GM23248 (cell line): Measurements from ENCODE around the gene STH. TPM values are rescaled to one million over a fixed set of nuclear protein-coding genes. Genes with fewer than 3 reads are reported as not detected.

ENCODE experiments used
- DNase-seq: peaks from one replicate; pipeline ENCODE4 v3.0.0-alpha.2; 2015
- H2AFZ ChIP-seq: fragments of 200-600 bp; sonication (generic); 2 replicates; pipeline ENCODE4 v1.6.1; 2016; ENCODE audit warnings: antibody characterized with exemption
- H3F3A ChIP-seq: fragments of 200-600 bp; sonication (generic); 2 replicates; pipeline ENCODE4 v1.6.1; 2016; ENCODE audit warnings: mild to moderate bottlenecking, antibody characterized with exemption, mixed run types; ENCODE audit not compliant: insufficient read depth
- H3K27ac ChIP-seq: fragments of 200-600 bp; sonication (generic); 2 replicates; pipeline ENCODE4 v1.5.1; 2016; ENCODE audit warnings: mild to moderate bottlenecking
- H3K27me3 ChIP-seq: fragments of 200-600 bp; sonication (generic); replicated peaks from 2 replicates; pipeline ENCODE4 v1.6.1; 2016; ENCODE audit warnings: mild to moderate bottlenecking; ENCODE audit not compliant: insufficient read depth
- H3K36me3 ChIP-seq: fragments of 200-600 bp; sonication (generic); 2 replicates; pipeline ENCODE4 v1.6.1; 2016; ENCODE audit warnings: low read depth, mild to moderate bottlenecking
- H3K4me1 ChIP-seq: fragments of 200-600 bp; sonication (generic); 2 replicates; pipeline ENCODE4 v1.6.1; 2016; ENCODE audit warnings: mild to moderate bottlenecking; ENCODE audit not compliant: insufficient read depth
- H3K4me2 ChIP-seq: fragments of 200-600 bp; sonication (generic); one replicate; pipeline ENCODE4 v1.6.1; 2016; ENCODE audit warnings: mild to moderate bottlenecking; ENCODE audit not compliant: unreplicated experiment
- H3K4me3 ChIP-seq: fragments of 200-600 bp; sonication (generic); 2 replicates; pipeline ENCODE4 v1.5.1; 2016; ENCODE audit warnings: mild to moderate bottlenecking
- H3K79me2 ChIP-seq: fragments of 200-600 bp; sonication (generic); 2 replicates; pipeline ENCODE4 v1.6.1; 2016; ENCODE audit warnings: mild to moderate bottlenecking; ENCODE audit not compliant: insufficient read depth
- H3K9ac ChIP-seq: fragments of 200-600 bp; sonication (generic); 2 replicates; pipeline ENCODE4 v1.6.1; 2016; ENCODE audit warnings: mild to moderate bottlenecking
- H3K9me2 ChIP-seq: fragments of 200-600 bp; sonication (generic); 2 replicates; pipeline ENCODE4 v1.6.1; 2016; ENCODE audit warnings: mixed run types, mild to moderate bottlenecking, moderate library complexity; ENCODE audit not compliant: insufficient read depth
- H3K9me3 ChIP-seq: fragments of 200-600 bp; sonication (generic); one replicate; pipeline ENCODE4 v1.6.1; 2017; ENCODE audit warnings: low read depth
- H4K20me1 ChIP-seq: fragments of 200-600 bp; sonication (generic); 2 replicates; pipeline ENCODE4 v1.6.0; 2016; ENCODE audit not compliant: insufficient read depth
- EZH2 ChIP-seq: fragments of 200-600 bp; sonication (generic); IDR thresholded peaks from 2 replicates; pipeline ENCODE4 v1.6.1; 2018; ENCODE audit warnings: antibody characterized with exemption, mild to moderate bottlenecking; ENCODE audit not compliant: insufficient read depth, poor library complexity, severe bottlenecking
- EZH2phosphoT487 ChIP-seq: fragments of 200-600 bp; sonication (generic); IDR thresholded peaks from 2 replicates; pipeline ENCODE4 v1.6.1; 2018; ENCODE audit warnings: antibody characterized with exemption, moderate library complexity, mild to moderate bottlenecking, low read depth; ENCODE audit not compliant: insufficient read depth
- WGBS, 2 experiments: methylation state at CpG; one replicate each; pipeline ENCODE4 v1.1.6; 2015 to 2017; ENCODE audit warnings: low lambda C conversion rate in 2 of 2, low coverage in 1 of 2; ENCODE audit errors: missing lambda C conversion rate in 2 of 2; 5-methylcytosine and 5-hydroxymethylcytosine counted together
- in situ Hi-C: fragments of 300-500 bp; cut with MboI; formaldehyde crosslinking; loops from 2 replicates; pipeline ENCODE4 v1.15.0; 2020
- polyA plus RNA-seq: library from polyadenylated mRNA; unstranded; fragments of >200 nt; fragmentation: Nextera tagmentation; extraction: Ambion mirVana; gene quantifications from 2 replicates; pipeline ENCODE4 v1.2.1, GENCODE V29; 2016
- total RNA-seq: library from RNA; depleted of rRNA; stranded (reverse); fragments of >200 nt; shearing (Covaris generic); gene quantifications from 2 replicates; pipeline ENCODE4 v1.2.3, GENCODE V29; 2014

Gene STH
- total and polyA plus RNA-seq, 2 experiments from 2014 or later = not detected

DNA sequence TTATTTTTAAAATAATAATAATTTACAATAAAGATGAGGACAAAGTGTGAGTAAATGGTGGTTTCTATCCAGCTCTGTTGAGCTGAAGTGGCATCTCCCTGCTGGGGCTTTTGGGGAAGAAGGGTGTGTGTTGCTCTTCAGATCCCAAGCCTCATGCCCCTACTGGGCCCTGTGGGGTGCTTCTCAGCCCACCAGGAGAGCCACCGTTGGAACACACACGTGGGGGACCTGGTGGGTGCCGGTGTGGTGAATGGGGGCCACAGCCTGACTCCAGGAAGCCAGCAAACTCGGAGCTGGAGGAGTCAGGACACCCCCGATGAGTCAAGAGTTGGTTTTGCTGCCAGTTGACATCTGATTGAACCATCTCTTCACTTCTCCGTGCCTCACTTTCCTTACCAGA lies 37.8 kb upstream of the STH start:
- Histone ChIP-seq H3K9ac (no peak overlapping the region), H3K4me1 (no peaks in the 10 kb centered on the region), H3K4me3 (no peak overlapping the region), H2AFZ (no peak overlapping the region), H3K4me2 (no peak overlapping the region), H3K9me2 (no peaks in the 10 kb centered on the region), H3K36me3 (no peaks in the 10 kb centered on the region), H4K20me1 (no peaks in the 10 kb centered on the region), H3K27ac (no peak overlapping the region), H3K79me2 (no peaks in the 10 kb centered on the region), H3F3A (no peaks in the 10 kb centered on the region), H3K27me3 (peaks cover 6% of the 10 kb centered on the region; the same call in 1 of the 2 replicates), H3K9me3 (no peaks in the 10 kb centered on the region)
- DNase-seq = no peak
- 63 to 64% methylated on average over 6 of the region's 6 CpGs for WGBS, 2 experiments
- TF ChIP-seq EZH2 (no peak), EZH2phosphoT487 (no peak)
- in situ Hi-C loops = no loop called here

GRCh38 chr17:45962221-45962972 lies 36.7 kb upstream of the STH start:
- 71 to 73% methylated on average over 12 of the region's 12 CpGs for WGBS, 2 experiments

GRCh38 chr17:45963283-45963682 lies 35.8 kb upstream of the STH start:
- Histone ChIP-seq H3K9me3 (no peaks in the 10 kb centered on the region), H2AFZ (no peak overlapping the region), H3K9ac (no peak overlapping the region), H3F3A (no peaks in the 10 kb centered on the region), H3K4me3 (no peak overlapping the region), H3K27me3 (peaks cover 13% of the 10 kb centered on the region), H3K36me3 (no peaks in the 10 kb centered on the region), H4K20me1 (no peaks in the 10 kb centered on the region), H3K9me2 (no peaks in the 10 kb centered on the region), H3K4me2 (no peak overlapping the region), H3K79me2 (no peaks in the 10 kb centered on the region), H3K27ac (no peak overlapping the region), H3K4me1 (no peaks in the 10 kb centered on the region)
- in situ Hi-C loops = no loop called here
- DNase-seq = no peak
- 54 to 55% methylated on average over 5 of the region's 5 CpGs for WGBS, 2 experiments
- TF ChIP-seq EZH2 (no peak), EZH2phosphoT487 (no peak)

More at GRCh38 chr17:45962221-45962972, 36.7 kb upstream of the STH start:
- H3K4me2 ChIP-seq = no peak overlapping the region
- no peak for DNase-seq
- H3K4me3 ChIP-seq = no peak overlapping the region
- peaks cover 17% of the 10 kb centered on the region for H3K27me3 ChIP-seq
- H3K9me2 ChIP-seq = no peaks in the 10 kb centered on the region
- no peaks in the 10 kb centered on the region for H4K20me1 ChIP-seq
- H3K27ac ChIP-seq = no peak overlapping the region
- no peaks in the 10 kb centered on the region for H3K36me3 ChIP-seq
- no peaks in the 10 kb centered on the region for H3K79me2 ChIP-seq
- in situ Hi-C loops = no loop called here
- H3K4me1 ChIP-seq = no peaks in the 10 kb centered on the region
- no peaks in the 10 kb centered on the region for H3F3A ChIP-seq
- H3K9ac ChIP-seq = no peak overlapping the region
- H3K9me3 ChIP-seq = no peaks in the 10 kb centered on the region
- TF ChIP-seq EZH2phosphoT487 (no peak), EZH2 (no peak)
- no peak overlapping the region for H2AFZ ChIP-seq

DNA sequence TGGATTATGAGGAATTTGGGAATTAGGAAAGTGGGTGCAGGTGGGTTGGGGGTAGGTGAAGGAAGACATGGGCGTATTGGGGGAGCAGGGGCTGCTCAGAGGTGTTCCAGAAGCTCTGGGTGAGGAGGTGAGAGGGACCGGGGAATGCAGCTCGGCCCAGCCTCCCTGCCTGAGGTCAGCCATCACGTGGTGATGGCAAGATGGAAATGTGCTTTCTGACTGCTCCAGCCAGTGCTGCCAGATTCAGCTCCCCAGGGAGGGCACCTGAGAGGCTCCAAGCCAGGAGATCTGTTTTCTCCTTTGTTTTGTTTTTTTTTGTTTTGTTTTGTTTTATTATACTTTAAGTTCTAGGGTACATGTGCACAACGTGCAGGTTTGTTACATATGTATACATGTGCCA lies 35.2 kb upstream of the STH start:
- Histone ChIP-seq H2AFZ (no peak overlapping the region), H3K79me2 (no peaks in the 10 kb centered on the region)
- in situ Hi-C loops = no loop called here

GRCh38 chr17:45964634-45965033 lies 34.4 kb upstream of the STH start:
- Histone ChIP-seq H3K27ac (no peak overlapping the region), H3K27me3 (peaks cover 12% of the 10 kb centered on the region)
- in situ Hi-C loops = no loop called here

More for the DNA sequence above, 35.2 kb upstream of the STH start:
- Histone ChIP-seq H3F3A (no peaks in the 10 kb centered on the region), H3K4me1 (no peaks in the 10 kb centered on the region), H3K27ac (no peak overlapping the region), H3K9ac (no peak overlapping the region), H3K36me3 (no peaks in the 10 kb centered on the region), H3K4me2 (no peak overlapping the region), H3K9me2 (no peaks in the 10 kb centered on the region), H4K20me1 (no peaks in the 10 kb centered on the region), H3K9me3 (no peaks in the 10 kb centered on the region), H3K27me3 (peaks cover 12% of the 10 kb centered on the region), H3K4me3 (no peak overlapping the region)
- 68 to 72% methylated on average over 3 to 5 of the region's 5 CpGs for WGBS, 2 experiments
- no peak for TF ChIP-seq EZH2
- TF ChIP-seq EZH2phosphoT487 = no peak
- no peak for DNase-seq

More at GRCh38 chr17:45964634-45965033, 34.4 kb upstream of the STH start:
- TF ChIP-seq EZH2 = no peak
- no peak for TF ChIP-seq EZH2phosphoT487
- Histone ChIP-seq H3F3A (no peaks in the 10 kb centered on the region), H3K4me1 (no peaks in the 10 kb centered on the region), H3K4me3 (no peak overlapping the region), H3K36me3 (no peaks in the 10 kb centered on the region), H3K9ac (no peak overlapping the region), H3K9me2 (no peaks in the 10 kb centered on the region), H3K4me2 (no peak overlapping the region), H2AFZ (no peak overlapping the region), H4K20me1 (no peaks in the 10 kb centered on the region), H3K9me3 (no peaks in the 10 kb centered on the region), H3K79me2 (no peaks in the 10 kb centered on the region)
- 70 to 86% methylated on average over 4 of the region's 4 CpGs for WGBS, 2 experiments
- DNase-seq = no peak
